Measurements from ENCODE around the gene PPP2R5C.

DNA sequence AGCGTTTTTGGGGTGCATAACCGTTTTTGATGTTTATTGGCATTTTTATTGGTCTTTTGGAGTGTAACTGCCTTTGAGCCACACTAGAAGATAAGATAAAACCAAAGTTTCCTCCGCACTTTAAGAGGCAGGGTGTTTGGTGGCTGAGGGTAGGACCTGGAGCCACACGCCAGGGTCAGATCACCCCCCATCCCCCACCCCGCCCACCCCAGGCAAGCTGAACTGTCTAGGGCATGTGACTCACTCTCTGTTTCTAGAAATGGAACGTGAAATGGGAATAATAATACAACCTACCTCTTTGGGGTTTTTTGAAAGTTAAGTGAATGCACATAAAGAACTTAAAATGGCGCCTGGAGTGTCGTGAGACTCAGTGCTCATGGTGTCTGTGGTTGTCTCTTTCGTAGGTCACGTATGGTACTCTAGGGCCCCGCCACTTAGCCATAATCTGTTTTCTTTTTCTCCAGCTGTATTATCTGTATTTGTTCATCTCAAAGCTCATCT, 56.0 kb downstream of the PPP2R5C start:
- TF ChIP-seq EZH2 (IDR thresholded peaks at IDR 0.05) = no peak
- no peak for TF ChIP-seq POLR2AphosphoS5 (IDR thresholded peaks at IDR 0.05; ENCODE audit: borderline replicate concordance, low read depth, low read length)

All from SK-N-MC (cell line).